ENCODE results near the gene VPS8.
A peak's percentile ranks its signal among the peaks of the same experiment; 100 is the strongest.

The VPS8 gene

GRCh38 chr3:184807549-184807948 is 4.4 kb upstream of the VPS8 start:
- FAIRE-seq (no peak), DNase-seq (ENCODE audit: insufficient read length, low spot score) (no peak)
- TF ChIP-seq SPI1 (IDR thresholded peaks at IDR 0.05; ENCODE audit: low read depth, low read length), result no peak
- TF ChIP-seq PAX5 (IDR thresholded peaks at IDR 0.05; ENCODE audit: insufficient read depth, low read length, severe bottlenecking), result no peak
- TF ChIP-seq POLR2A (IDR thresholded peaks at IDR 0.05; ENCODE audit: low read depth, low read length), result no peak
- no peak for TF ChIP-seq POLR2AphosphoS5 (IDR thresholded peaks at IDR 0.05; ENCODE audit: low read depth, low read length)

DNA sequence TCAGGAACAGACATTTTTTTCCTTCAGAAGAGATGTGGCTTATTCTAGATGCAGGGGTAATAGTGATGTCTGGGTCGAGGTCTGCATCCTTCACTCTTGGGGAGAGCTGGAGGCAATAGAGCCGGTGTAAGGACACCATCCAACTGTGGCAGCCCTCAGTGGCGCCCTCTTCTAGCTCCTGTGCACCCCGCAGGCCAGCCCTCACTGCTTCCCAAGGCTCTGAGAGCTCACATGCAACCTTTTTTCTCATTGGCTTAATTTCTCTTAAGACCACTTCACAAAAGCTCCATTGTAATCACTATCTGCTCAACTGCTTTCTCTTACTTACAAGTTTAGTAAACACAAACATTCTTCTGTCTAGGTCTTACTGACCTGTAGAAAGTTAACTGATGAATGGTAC is 3.9 kb upstream of the VPS8 start:
- FAIRE-seq, result no peak
- no peak for DNase-seq (ENCODE audit: insufficient read length, low spot score)
- TF ChIP-seq POLR2AphosphoS5 (IDR thresholded peaks at IDR 0.05; ENCODE audit: low read depth, low read length) (no peak), SPI1 (IDR thresholded peaks at IDR 0.05; ENCODE audit: low read depth, low read length) (no peak), PAX5 (IDR thresholded peaks at IDR 0.05; ENCODE audit: insufficient read depth, low read length, severe bottlenecking) (no peak), POU2F2 (IDR thresholded peaks at IDR 0.05; ENCODE audit: low read depth, low read length) (no peak), POLR2A (IDR thresholded peaks at IDR 0.05; ENCODE audit: low read depth, low read length) (no peak), TAF1 (IDR thresholded peaks at IDR 0.05; ENCODE audit: low read depth, low read length) (no peak)

DNA sequence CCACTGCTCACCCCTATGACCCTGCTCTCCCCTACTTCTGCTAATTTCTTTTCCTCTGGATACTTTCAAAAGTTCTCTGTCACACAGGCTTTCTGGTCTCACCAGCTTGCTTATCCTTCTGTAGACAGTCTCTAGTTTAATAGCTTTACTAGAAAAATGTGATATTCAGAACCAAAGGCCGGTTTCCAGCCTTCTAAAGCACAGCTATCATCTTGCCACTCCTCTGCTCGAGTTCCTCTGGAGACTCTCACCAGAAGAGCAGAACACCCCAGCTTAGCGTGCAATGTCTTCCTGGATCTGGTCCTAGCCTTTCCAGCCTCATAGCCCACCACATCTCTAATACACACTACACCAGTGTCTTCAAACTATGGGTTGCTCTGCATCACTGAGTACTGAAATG is 1.8 kb upstream of the VPS8 start:
- DNase-seq (ENCODE audit: insufficient read length, low spot score), result no peak
- FAIRE-seq, result no peak
- TF ChIP-seq SPI1 (IDR thresholded peaks at IDR 0.05; ENCODE audit: low read depth, low read length), result no peak

DNA sequence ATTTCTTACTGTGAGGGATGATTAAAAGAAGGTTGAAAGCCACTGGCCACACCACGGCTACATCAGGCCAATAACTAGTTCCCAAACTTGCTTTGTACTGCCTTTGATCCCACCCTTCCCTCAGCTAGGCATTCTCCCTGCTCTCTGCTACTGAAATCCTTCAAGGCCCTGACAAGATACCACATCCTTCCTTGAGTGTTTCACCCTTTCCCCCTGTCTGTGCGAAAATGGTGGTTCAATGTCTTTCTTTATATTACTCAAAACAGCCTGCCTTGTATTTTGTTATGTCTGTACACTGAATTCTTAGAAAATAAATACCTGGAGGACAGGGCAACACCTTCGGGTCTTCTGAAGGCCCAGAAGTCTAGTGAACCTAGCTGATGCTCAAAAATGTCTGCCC is 932 bp upstream of the VPS8 start:
- FAIRE-seq (no peak), DNase-seq (ENCODE audit: insufficient read length, low spot score) (no peak)

GRCh38 chr3:184811663-184811998 is 335 bp upstream of the VPS8 start:
- no peak for DNase-seq (ENCODE audit: insufficient read length, low spot score)
- TF ChIP-seq POLR2A (IDR thresholded peaks at IDR 0.05; ENCODE audit: low read depth, low read length) (no peak), TAF1 (IDR thresholded peaks at IDR 0.05; ENCODE audit: low read depth, low read length) (no peak), PAX5 (IDR thresholded peaks at IDR 0.05; ENCODE audit: insufficient read depth, low read length, severe bottlenecking) (no peak), SPI1 (IDR thresholded peaks at IDR 0.05; ENCODE audit: low read depth, low read length) (no peak), POU2F2 (IDR thresholded peaks at IDR 0.05; ENCODE audit: low read depth, low read length) (no peak), POLR2AphosphoS5 (IDR thresholded peaks at IDR 0.05; ENCODE audit: low read depth, low read length) (no peak)
- no peak for FAIRE-seq

More for the DNA sequence above, 932 bp upstream of the VPS8 start:
- no peak for TF ChIP-seq POU2F2 (IDR thresholded peaks at IDR 0.05; ENCODE audit: low read depth, low read length)
- no peak for TF ChIP-seq POLR2A (IDR thresholded peaks at IDR 0.05; ENCODE audit: low read depth, low read length)
- no peak for TF ChIP-seq TAF1 (IDR thresholded peaks at IDR 0.05; ENCODE audit: low read depth, low read length)
- TF ChIP-seq PAX5 (IDR thresholded peaks at IDR 0.05; ENCODE audit: insufficient read depth, low read length, severe bottlenecking), result no peak
- TF ChIP-seq SPI1 (IDR thresholded peaks at IDR 0.05; ENCODE audit: low read depth, low read length), result no peak
- no peak for TF ChIP-seq POLR2AphosphoS5 (IDR thresholded peaks at IDR 0.05; ENCODE audit: low read depth, low read length)

DNA sequence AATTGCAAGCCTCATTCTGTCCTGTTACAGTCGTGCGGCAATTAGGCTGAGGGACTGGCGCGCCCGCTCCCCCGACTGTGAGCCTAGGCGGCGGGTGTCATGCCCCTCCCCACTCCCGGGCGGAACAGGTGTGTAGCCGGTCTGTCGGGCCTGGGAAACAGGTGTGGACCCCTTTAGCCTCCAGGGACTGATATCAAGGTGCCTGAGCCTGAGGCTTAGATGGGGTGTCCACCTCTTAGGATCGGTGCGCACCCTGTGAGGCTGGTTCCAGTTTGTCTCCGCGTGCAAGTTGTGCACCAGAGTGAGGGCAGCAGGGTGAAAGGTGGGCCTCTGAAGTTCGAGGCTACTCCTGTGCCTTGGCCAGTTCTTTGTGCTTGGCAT is 686 bp downstream of the VPS8 start:
- DNase-seq (ENCODE audit: insufficient read length, low spot score) (no peak), FAIRE-seq (no peak)
- no peak for TF ChIP-seq POLR2A (IDR thresholded peaks at IDR 0.05; ENCODE audit: low read depth, low read length)
- TF ChIP-seq SPI1 (IDR thresholded peaks at IDR 0.05; ENCODE audit: low read depth, low read length), result no peak
- no peak for TF ChIP-seq POLR2AphosphoS5 (IDR thresholded peaks at IDR 0.05; ENCODE audit: low read depth, low read length)
- TF ChIP-seq POU2F2 (IDR thresholded peaks at IDR 0.05; ENCODE audit: low read depth, low read length), result no peak
- no peak for TF ChIP-seq TAF1 (IDR thresholded peaks at IDR 0.05; ENCODE audit: low read depth, low read length)
- TF ChIP-seq PAX5 (IDR thresholded peaks at IDR 0.05; ENCODE audit: insufficient read depth, low read length, severe bottlenecking), result no peak

DNA sequence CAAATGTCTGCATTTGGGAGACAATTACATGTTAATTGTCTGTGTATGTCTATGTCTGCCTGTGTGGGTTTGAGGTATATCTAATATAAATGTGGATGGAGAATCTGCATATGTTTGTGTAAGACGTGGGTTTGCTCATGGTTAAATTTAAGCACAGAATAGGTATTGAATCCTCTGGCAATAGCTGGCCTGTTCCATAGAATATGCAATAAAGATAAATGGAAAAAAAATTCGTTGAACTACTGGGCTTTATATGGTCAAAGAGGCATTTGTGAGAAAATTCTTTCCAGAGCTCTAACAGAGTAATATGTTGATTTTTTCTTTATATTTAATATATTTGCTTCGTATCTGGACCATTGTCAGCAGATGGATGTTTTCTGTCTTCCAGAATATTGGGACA is 1.4 kb downstream of the VPS8 start:
- FAIRE-seq (no peak), DNase-seq (ENCODE audit: insufficient read length, low spot score) (no peak)
- no peak for TF ChIP-seq POLR2AphosphoS5 (IDR thresholded peaks at IDR 0.05; ENCODE audit: low read depth, low read length)
- no peak for TF ChIP-seq PAX5 (IDR thresholded peaks at IDR 0.05; ENCODE audit: insufficient read depth, low read length, severe bottlenecking)
- TF ChIP-seq TAF1 (IDR thresholded peaks at IDR 0.05; ENCODE audit: low read depth, low read length), result no peak
- TF ChIP-seq SPI1 (IDR thresholded peaks at IDR 0.05; ENCODE audit: low read depth, low read length), result no peak
- no peak for TF ChIP-seq POLR2A (IDR thresholded peaks at IDR 0.05; ENCODE audit: low read depth, low read length)
- no peak for TF ChIP-seq POU2F2 (IDR thresholded peaks at IDR 0.05; ENCODE audit: low read depth, low read length)

DNA sequence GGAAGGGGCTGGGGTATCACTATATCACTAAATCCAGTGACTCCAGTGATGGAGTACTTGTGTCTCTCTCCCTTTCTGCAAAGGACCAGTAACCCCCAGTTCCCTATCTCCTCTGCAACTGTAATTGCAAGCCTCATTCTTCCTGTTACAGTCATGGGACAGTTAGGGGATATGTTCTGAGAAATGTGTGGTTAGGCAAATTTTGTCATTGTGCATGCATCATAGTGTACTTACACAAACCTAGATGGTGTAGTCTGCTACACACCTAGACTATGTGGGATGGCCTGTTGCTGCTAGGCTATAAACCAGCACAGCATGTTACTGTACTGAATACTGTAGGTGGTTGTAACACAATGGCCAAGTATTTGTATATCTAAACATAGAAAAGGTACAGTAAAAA is 2.2 kb downstream of the VPS8 start:
- TF ChIP-seq POLR2AphosphoS5 (IDR thresholded peaks at IDR 0.05; ENCODE audit: low read depth, low read length) (no peak), SPI1 (IDR thresholded peaks at IDR 0.05; ENCODE audit: low read depth, low read length) (0 out of 2 replicates have a peak, but pooled peaks have one; percentile 17), TAF1 (IDR thresholded peaks at IDR 0.05; ENCODE audit: low read depth, low read length) (no peak)
- peak; percentile 81 for FAIRE-seq
- DNase-seq (ENCODE audit: insufficient read length, low spot score), result no peak

GRCh38 chr3:184815046-184815930 is 3.3 kb downstream of the VPS8 start:
- no peak for TF ChIP-seq POLR2AphosphoS5 (IDR thresholded peaks at IDR 0.05; ENCODE audit: low read depth, low read length)
- no peak for TF ChIP-seq PAX5 (IDR thresholded peaks at IDR 0.05; ENCODE audit: insufficient read depth, low read length, severe bottlenecking)
- no peak for TF ChIP-seq POLR2A (IDR thresholded peaks at IDR 0.05; ENCODE audit: low read depth, low read length)
- TF ChIP-seq TAF1 (IDR thresholded peaks at IDR 0.05; ENCODE audit: low read depth, low read length), result no peak
- TF ChIP-seq POU2F2 (IDR thresholded peaks at IDR 0.05; ENCODE audit: low read depth, low read length), result no peak
- TF ChIP-seq SPI1 (IDR thresholded peaks at IDR 0.05; ENCODE audit: low read depth, low read length), result no peak
- FAIRE-seq (peak; percentile 40), DNase-seq (ENCODE audit: insufficient read length, low spot score) (no peak)

GRCh38 chr3:184816614-184817013 is 4.6 kb downstream of the VPS8 start:
- no peak for TF ChIP-seq POU2F2 (IDR thresholded peaks at IDR 0.05; ENCODE audit: low read depth, low read length)
- TF ChIP-seq SPI1 (IDR thresholded peaks at IDR 0.05; ENCODE audit: low read depth, low read length), result no peak
- no peak for TF ChIP-seq PAX5 (IDR thresholded peaks at IDR 0.05; ENCODE audit: insufficient read depth, low read length, severe bottlenecking)
- no peak for TF ChIP-seq POLR2A (IDR thresholded peaks at IDR 0.05; ENCODE audit: low read depth, low read length)
- no peak for TF ChIP-seq POLR2AphosphoS5 (IDR thresholded peaks at IDR 0.05; ENCODE audit: low read depth, low read length)
- no peak for TF ChIP-seq TAF1 (IDR thresholded peaks at IDR 0.05; ENCODE audit: low read depth, low read length)
- no peak for FAIRE-seq
- no peak for DNase-seq (ENCODE audit: insufficient read length, low spot score)

Measured in GM12891 (cell line).